ENCODE results near the gene MUC6.

The MUC6 gene

DNA sequence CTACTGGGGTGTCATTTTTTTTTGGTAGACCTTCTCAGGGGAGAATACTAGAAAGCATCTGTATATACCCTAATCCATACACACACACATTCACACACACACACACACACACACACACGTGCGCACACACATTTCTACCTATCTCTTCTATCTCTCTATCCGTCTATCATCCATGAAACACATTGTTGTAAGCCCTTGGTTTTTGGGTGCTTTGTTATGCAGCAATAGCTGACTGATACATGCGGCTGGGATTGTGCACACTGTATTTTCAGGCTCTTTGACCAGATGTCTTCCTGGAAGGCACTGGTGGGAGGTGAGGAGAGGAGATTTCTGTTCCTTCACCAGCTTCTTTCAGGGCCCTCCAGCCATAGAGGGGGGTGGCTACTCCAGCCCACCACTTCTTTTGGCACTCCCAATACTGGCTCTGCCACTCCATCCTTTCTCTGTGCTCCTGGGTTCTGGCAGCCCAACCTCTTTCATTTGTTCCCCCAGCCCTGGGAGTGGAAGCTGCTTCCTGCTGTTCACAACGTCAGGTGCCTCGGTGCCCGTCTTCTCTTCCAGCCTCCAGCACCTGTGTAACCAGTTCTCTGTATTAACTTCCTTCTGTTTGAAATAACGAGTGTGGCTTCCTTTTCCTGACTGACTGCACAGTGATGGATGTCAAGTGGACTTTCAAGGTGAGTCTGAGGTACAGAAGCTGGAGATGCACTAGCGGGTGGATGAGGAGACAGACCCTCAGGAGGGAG, 25.7 kb upstream of the MUC6 start:
- Histone ChIP-seq H3K23ac (ENCODE audit: low read length in 2 of 2) (no peak overlapping the region), H3K27ac (ENCODE audit: low read length, poor library complexity, severe bottlenecking) (no peak overlapping the region), H4K8ac (ENCODE audit: low read length) (no peak overlapping the region), H2BK12ac (ENCODE audit: low read length in 2 of 2) (no peak overlapping the region), H3K4me3 (ENCODE audit: insufficient read depth in 1 of 2, low read depth in 1 of 2, low read length in 2 of 2) (no peak overlapping the region), H2AFZ (ENCODE audit: low read depth, low read length) (no peak overlapping the region), H2BK5ac (ENCODE audit: low read depth, low read length, poor library complexity, severe bottlenecking) (no peak overlapping the region), H3K36me3 (ENCODE audit: control insufficient read depth in 1 of 2, insufficient read depth in 2 of 2, low read depth in 1 of 2, low read length in 2 of 2) (peaks cover 0 to 2% of the 10 kb centered on the region in 2 experiments), H3K18ac (ENCODE audit: low read depth in 1 of 2, low read length in 2 of 2) (no peak overlapping the region), H2BK120ac (ENCODE audit: low read depth, low read length) (no peak overlapping the region), H3K4me1 (ENCODE audit: control insufficient read depth, insufficient read depth, low read depth, low read length) (peaks cover 5% of the 10 kb centered on the region), H2BK15ac (ENCODE audit: low read depth, poor library complexity, severe bottlenecking) (no peak overlapping the region), H3K79me1 (replicated peaks; ENCODE audit: low read length, poor library complexity, severe bottlenecking) (no peaks in the 10 kb centered on the region), H3K9ac (ENCODE audit: low read length) (no peak overlapping the region), H3K14ac (ENCODE audit: low read length in 2 of 2) (no peak overlapping the region), H3K4ac (ENCODE audit: low read depth in 1 of 2, low read length in 2 of 2) (no peak overlapping the region), H4K91ac (ENCODE audit: low read length) (no peak overlapping the region), H3K27me3 (ENCODE audit: control insufficient read depth in 1 of 2, insufficient read depth in 1 of 2, low read length in 2 of 2) (peaks cover 25 to 28% of the 10 kb centered on the region in 2 experiments), H3K4me2 (ENCODE audit: low read length, poor library complexity, severe bottlenecking) (no peak overlapping the region), H3K9me3 (ENCODE audit: control insufficient read depth, low read length) (peaks cover 12% of the 10 kb centered on the region), H2AK5ac (ENCODE audit: low read length, severe bottlenecking) (no peak overlapping the region)
- 70% methylated on average over 7 of the region's 9 CpGs for WGBS
- DNase-seq = no peak

DNA sequence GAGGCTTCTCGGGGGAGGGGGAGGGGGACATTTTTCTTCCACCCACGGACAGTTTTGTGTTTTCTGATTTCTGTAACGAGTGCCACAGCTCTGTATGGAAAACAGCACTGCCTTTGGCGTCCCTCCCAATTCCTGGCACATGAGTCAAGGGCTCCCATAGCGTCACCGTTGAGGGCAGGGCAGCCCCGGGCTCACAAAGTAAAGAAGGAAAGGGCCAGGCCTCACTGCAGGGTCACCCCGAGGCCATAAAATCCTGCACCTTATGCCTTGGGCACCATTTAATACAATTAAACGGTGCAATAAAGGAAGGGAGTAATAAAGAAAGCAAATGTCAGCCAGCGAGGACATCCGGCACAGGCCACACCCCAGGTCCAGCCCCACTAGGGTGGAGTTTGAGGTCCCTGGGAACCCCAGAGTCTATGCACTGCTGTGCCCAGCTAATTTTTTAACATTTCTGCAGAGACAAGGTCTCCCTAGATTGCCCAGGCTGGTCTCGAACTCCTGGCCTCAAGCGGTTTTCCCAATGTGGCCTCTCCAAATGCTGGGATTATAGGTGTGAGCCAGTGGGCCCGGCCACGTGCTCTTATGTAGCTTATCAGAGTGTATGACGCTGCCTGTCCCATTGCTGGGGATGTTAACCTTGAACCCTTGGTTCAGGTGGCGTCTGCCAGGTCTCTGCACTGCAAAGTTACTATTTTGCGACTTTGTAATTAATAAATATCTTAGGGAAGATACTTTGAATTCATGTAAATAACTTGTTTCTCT, 24.5 kb upstream of the MUC6 start:
- Histone ChIP-seq H2AK5ac (ENCODE audit: low read length, severe bottlenecking) (no peak overlapping the region), H3K9ac (ENCODE audit: low read length) (peak overlapping the region; percentile 32), H2AFZ (ENCODE audit: low read depth, low read length) (no peak overlapping the region), H3K79me1 (replicated peaks; ENCODE audit: low read length, poor library complexity, severe bottlenecking) (no peaks in the 10 kb centered on the region), H3K23ac (ENCODE audit: low read length in 2 of 2) (no peak overlapping the region), H2BK12ac (ENCODE audit: low read length in 2 of 2) (no peak overlapping the region), H2BK120ac (ENCODE audit: low read depth, low read length) (no peak overlapping the region), H3K36me3 (ENCODE audit: control insufficient read depth in 1 of 2, insufficient read depth in 2 of 2, low read depth in 1 of 2, low read length in 2 of 2) (peaks cover 0 to 2% of the 10 kb centered on the region in 2 experiments), H3K4me1 (ENCODE audit: control insufficient read depth, insufficient read depth, low read depth, low read length) (peaks cover 10% of the 10 kb centered on the region), H3K27me3 (ENCODE audit: control insufficient read depth in 1 of 2, insufficient read depth in 1 of 2, low read length in 2 of 2) (peaks cover 25 to 28% of the 10 kb centered on the region in 2 experiments), H4K91ac (ENCODE audit: low read length) (no peak overlapping the region), H3K4me3 (ENCODE audit: insufficient read depth in 1 of 2, low read depth in 1 of 2, low read length in 2 of 2) (peak overlapping the region in 1 of 2 experiments; percentile 29), H3K9me3 (ENCODE audit: control insufficient read depth, low read length) (peaks cover 12% of the 10 kb centered on the region), H3K4ac (ENCODE audit: low read depth in 1 of 2, low read length in 2 of 2) (no peak overlapping the region), H3K4me2 (ENCODE audit: low read length, poor library complexity, severe bottlenecking) (no peak overlapping the region), H3K14ac (ENCODE audit: low read length in 2 of 2) (no peak overlapping the region), H4K8ac (ENCODE audit: low read length) (no peak overlapping the region), H3K18ac (ENCODE audit: low read depth in 1 of 2, low read length in 2 of 2) (no peak overlapping the region), H3K27ac (ENCODE audit: low read length, poor library complexity, severe bottlenecking) (no peak overlapping the region), H2BK5ac (ENCODE audit: low read depth, low read length, poor library complexity, severe bottlenecking) (no peak overlapping the region), H2BK15ac (ENCODE audit: low read depth, poor library complexity, severe bottlenecking) (no peak overlapping the region)
- no peak for DNase-seq
- WGBS = 58% methylated on average over 16 of the region's 18 CpGs

DNA sequence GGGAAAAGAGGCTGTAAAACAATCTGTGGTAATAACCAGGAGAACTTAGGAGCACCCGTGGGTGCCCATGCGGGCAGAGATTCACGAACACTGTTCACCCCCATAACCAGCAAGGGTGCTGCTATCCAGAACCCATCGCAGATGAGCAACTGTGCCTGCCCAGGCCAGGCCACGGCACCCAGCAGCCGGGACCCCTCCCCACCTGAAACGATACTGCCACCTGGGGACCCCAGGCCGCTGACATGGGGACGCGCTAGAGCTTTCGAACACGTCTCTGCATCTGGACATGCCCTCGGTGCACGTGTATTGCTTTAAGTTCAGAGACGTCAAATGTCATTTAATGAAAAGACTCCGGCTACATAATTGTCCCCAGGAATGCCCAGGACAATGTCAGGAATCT, 23.9 kb upstream of the MUC6 start:
- no peak overlapping the region for H2AK5ac ChIP-seq (ENCODE audit: low read length, severe bottlenecking)
- no peak overlapping the region for H2BK12ac ChIP-seq (ENCODE audit: low read length in 2 of 2)
- H2BK15ac ChIP-seq (ENCODE audit: low read depth, poor library complexity, severe bottlenecking) = no peak overlapping the region
- H3K4me3 ChIP-seq (ENCODE audit: insufficient read depth in 1 of 2, low read depth in 1 of 2, low read length in 2 of 2) = peak overlapping the region in 1 of 2 experiments; percentile 29
- H3K18ac ChIP-seq (ENCODE audit: low read depth in 1 of 2, low read length in 2 of 2) = no peak overlapping the region
- no peak overlapping the region for H3K4ac ChIP-seq (ENCODE audit: low read depth in 1 of 2, low read length in 2 of 2)
- 89% methylated on average over 16 of the region's 16 CpGs for WGBS
- H3K79me1 ChIP-seq (replicated peaks; ENCODE audit: low read length, poor library complexity, severe bottlenecking) = no peaks in the 10 kb centered on the region
- H3K9ac ChIP-seq (ENCODE audit: low read length) = peak overlapping the region; percentile 32
- H3K23ac ChIP-seq (ENCODE audit: low read length in 2 of 2) = no peak overlapping the region
- H3K27ac ChIP-seq (ENCODE audit: low read length, poor library complexity, severe bottlenecking) = no peak overlapping the region
- no peak for DNase-seq
- peaks cover 27 to 28% of the 10 kb centered on the region in 2 experiments for H3K27me3 ChIP-seq (ENCODE audit: control insufficient read depth in 1 of 2, insufficient read depth in 1 of 2, low read length in 2 of 2)
- no peak overlapping the region for H4K91ac ChIP-seq (ENCODE audit: low read length)
- H3K9me3 ChIP-seq (ENCODE audit: control insufficient read depth, low read length) = peaks cover 12% of the 10 kb centered on the region
- H3K4me1 ChIP-seq (ENCODE audit: control insufficient read depth, insufficient read depth, low read depth, low read length) = peaks cover 10% of the 10 kb centered on the region
- H3K36me3 ChIP-seq (ENCODE audit: control insufficient read depth in 1 of 2, insufficient read depth in 2 of 2, low read depth in 1 of 2, low read length in 2 of 2) = peaks cover 0 to 2% of the 10 kb centered on the region in 2 experiments
- no peak overlapping the region for H2BK5ac ChIP-seq (ENCODE audit: low read depth, low read length, poor library complexity, severe bottlenecking)
- no peak overlapping the region for H4K8ac ChIP-seq (ENCODE audit: low read length)
- no peak overlapping the region for H3K4me2 ChIP-seq (ENCODE audit: low read length, poor library complexity, severe bottlenecking)
- H3K14ac ChIP-seq (ENCODE audit: low read length in 2 of 2) = no peak overlapping the region
- H2AFZ ChIP-seq (ENCODE audit: low read depth, low read length) = no peak overlapping the region
- no peak overlapping the region for H2BK120ac ChIP-seq (ENCODE audit: low read depth, low read length)

DNA sequence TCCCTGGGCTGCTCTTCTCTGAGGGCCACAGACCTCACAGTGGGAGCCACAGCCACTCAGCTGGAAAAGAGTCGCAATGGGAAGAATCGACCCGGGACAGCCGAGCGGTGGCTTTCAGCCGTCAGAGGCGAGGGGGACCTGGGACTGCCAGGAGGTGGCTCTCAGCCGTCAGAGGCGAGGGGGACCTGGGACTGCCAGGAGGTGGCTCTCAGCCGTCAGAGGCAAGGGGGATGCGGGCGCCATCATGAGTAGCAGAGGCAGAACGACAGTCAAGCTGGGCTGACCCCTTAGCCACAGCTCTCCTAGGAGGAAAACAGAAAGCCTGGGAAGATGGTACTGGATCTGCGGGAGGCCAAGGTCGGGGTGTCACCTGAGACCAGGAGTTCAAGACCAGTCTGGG, 23.2 kb upstream of the MUC6 start:
- no peak for DNase-seq
- peaks cover 10% of the 10 kb centered on the region for H3K4me1 ChIP-seq (ENCODE audit: control insufficient read depth, insufficient read depth, low read depth, low read length)
- no peak overlapping the region for H3K14ac ChIP-seq (ENCODE audit: low read length in 2 of 2)
- no peak overlapping the region for H2AK5ac ChIP-seq (ENCODE audit: low read length, severe bottlenecking)
- no peak overlapping the region for H2BK120ac ChIP-seq (ENCODE audit: low read depth, low read length)
- H2BK12ac ChIP-seq (ENCODE audit: low read length in 2 of 2) = no peak overlapping the region
- H3K9ac ChIP-seq (ENCODE audit: low read length) = no peak overlapping the region
- H2BK15ac ChIP-seq (ENCODE audit: low read depth, poor library complexity, severe bottlenecking) = no peak overlapping the region
- no peak overlapping the region for H2BK5ac ChIP-seq (ENCODE audit: low read depth, low read length, poor library complexity, severe bottlenecking)
- no peak overlapping the region for H2AFZ ChIP-seq (ENCODE audit: low read depth, low read length)
- H3K27me3 ChIP-seq (ENCODE audit: control insufficient read depth in 1 of 2, insufficient read depth in 1 of 2, low read length in 2 of 2) = peaks cover 28 to 34% of the 10 kb centered on the region in 2 experiments
- peaks cover 12% of the 10 kb centered on the region for H3K9me3 ChIP-seq (ENCODE audit: control insufficient read depth, low read length)
- no peak overlapping the region for H3K18ac ChIP-seq (ENCODE audit: low read depth in 1 of 2, low read length in 2 of 2)
- H3K36me3 ChIP-seq (ENCODE audit: control insufficient read depth in 1 of 2, insufficient read depth in 2 of 2, low read depth in 1 of 2, low read length in 2 of 2) = peaks cover 0 to 2% of the 10 kb centered on the region in 2 experiments
- H4K8ac ChIP-seq (ENCODE audit: low read length) = no peak overlapping the region
- no peak overlapping the region for H3K23ac ChIP-seq (ENCODE audit: low read length in 2 of 2)
- whole genome bisulfite sequencing = 81% methylated on average over 15 of the region's 15 CpGs
- no peak overlapping the region for H3K27ac ChIP-seq (ENCODE audit: low read length, poor library complexity, severe bottlenecking)
- H3K4me3 ChIP-seq (ENCODE audit: insufficient read depth in 1 of 2, low read depth in 1 of 2, low read length in 2 of 2) = no peak overlapping the region
- H3K79me1 ChIP-seq (replicated peaks; ENCODE audit: low read length, poor library complexity, severe bottlenecking) = no peaks in the 10 kb centered on the region
- no peak overlapping the region for H3K4me2 ChIP-seq (ENCODE audit: low read length, poor library complexity, severe bottlenecking)
- no peak overlapping the region for H4K91ac ChIP-seq (ENCODE audit: low read length)
- no peak overlapping the region for H3K4ac ChIP-seq (ENCODE audit: low read depth in 1 of 2, low read length in 2 of 2)

All from mesenchymal stem cell (in vitro differentiated cells and primary cell).